Hematopoietic multipotent progenitor cell treated with erythropoietin and hydrocortisone succinate and interleukin-3 and kit ligand, for 8 days (in vitro differentiated cells): Measurements from ENCODE around the gene CENPP.

Source experiments
- DNase-seq: peaks from one replicate; pipeline ENCODE4 v3.0.0-alpha.2; 2015

CENPP gene

DNA sequence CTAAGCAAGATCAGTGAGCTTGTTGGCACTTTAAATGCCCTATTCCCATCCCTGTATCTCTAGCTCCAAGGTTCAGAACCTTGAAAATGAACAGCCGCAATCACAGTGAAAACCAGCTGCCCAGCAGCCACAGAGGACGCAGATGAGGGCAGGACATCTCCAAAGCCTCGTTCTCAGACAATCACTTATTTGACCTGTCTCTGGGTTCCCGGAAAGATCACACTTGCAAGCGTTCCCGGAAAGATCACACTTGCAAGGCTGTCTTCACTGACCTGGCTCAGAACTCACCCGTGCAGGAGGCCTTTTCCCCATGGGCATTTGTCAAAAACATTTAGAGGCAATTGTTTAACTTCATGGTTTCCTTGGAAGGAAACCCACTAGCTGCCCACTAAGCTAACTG lies 318.5 kb downstream of the CENPP start:
- no peak for DNase-seq

GRCh38 chr9:92645041-92645440 lies 319.3 kb downstream of the CENPP start:
- no peak for DNase-seq

DNA sequence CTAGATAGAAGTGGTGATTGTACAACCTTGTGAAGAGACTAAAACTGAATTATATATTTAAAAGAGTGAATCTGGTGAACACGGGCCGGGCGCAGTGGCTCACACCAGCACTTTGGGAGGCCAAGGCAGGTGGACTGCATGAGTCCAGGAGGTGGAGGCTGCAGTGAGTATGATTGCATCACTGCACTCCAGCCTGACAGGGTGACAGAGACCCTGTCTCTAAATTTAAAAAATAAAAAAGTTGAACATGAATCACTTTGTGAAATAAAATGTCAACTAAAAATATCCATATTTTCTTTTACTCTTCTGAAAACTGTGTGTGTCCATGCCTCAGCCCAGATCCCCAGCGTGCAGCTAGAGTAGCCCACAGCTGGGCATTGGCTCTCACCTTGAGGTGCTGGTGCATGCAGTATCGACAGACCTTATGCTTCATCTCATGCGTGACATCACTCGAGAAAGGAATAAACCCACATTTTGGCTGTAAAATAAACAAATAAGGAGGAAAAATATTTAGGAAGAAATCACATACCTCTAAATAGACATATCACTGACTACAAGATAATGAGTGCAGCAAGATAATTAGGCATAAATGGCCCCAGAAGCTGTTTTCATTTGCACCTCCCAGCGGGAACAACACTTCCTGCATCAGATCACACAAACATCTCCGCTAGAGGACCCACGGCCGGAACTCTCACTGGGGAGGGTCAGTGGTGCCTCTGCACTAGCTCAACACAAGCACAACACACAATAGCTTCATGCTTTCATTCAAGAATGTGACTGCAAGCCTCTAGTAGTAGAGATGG lies 322.1 kb downstream of the CENPP start:
- no peak for DNase-seq

DNA sequence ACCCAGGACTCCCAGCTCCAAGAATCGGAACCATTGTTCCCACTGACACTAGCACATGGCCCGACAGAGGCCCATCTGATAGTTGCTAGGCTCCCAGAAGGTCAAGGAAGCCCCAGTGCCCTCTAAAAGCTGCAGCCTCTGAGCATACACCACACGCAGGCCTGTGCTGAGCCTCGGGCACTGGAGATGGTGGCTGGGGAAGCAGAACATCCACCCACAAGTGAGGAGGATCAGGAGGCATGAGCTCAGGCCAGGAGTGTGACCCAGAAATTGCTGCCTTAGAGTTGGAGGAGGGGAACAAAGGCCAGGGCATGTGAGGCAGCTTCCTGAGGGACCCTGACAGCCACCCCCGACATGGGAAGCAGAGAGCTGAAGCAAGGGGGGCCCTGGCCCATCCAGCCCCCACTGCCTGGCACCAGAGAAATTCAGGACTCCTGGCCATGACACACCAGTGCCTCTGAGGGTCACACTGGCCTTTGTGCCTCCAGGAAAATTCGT lies 322.8 kb downstream of the CENPP start:
- DNase-seq: no peak

GRCh38 chr9:92649007-92649406 lies 323.3 kb downstream of the CENPP start:
- DNase-seq: no peak

DNA sequence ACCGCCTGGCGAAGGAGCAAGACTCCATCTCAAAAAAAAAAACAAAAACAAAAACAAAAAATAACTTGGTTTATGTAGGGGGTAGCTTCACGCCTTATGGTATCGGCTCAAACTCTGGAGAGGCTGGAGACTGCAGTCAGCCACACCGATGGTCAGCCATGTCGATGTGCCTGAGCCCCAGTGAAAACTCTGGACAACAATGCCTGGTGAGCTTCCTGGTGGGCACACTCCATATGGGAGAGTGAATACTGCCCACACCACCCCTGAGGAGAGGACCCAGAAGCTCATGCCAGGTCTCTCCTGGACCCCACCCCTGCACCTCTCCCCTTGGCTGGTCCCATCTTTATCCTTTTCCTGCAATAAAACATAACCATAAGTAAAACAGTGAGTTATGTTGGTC lies 324.5 kb downstream of the CENPP start:
- no peak for DNase-seq

GRCh38 chr9:92650839-92651621 lies 325.3 kb downstream of the CENPP start:
- DNase-seq: no peak

DNA sequence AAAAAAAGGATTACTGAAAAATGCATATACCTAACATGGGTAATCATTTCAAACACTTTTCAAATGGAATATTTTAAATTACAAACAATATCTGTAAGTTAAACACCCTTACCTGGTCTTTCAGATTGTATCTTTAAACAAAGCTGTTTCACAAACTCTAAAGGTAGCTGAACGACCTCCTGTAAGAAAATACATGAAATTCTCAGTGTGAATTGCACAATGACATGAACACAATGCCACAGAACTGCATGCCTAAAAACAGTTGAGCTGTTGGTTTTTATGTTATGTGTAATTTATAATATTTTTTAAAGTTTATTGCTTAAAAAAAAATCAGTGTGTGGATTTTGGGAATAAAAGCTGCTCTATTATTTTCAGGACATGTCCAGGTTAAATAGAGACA lies 326.7 kb downstream of the CENPP start:
- no peak for DNase-seq

DNA sequence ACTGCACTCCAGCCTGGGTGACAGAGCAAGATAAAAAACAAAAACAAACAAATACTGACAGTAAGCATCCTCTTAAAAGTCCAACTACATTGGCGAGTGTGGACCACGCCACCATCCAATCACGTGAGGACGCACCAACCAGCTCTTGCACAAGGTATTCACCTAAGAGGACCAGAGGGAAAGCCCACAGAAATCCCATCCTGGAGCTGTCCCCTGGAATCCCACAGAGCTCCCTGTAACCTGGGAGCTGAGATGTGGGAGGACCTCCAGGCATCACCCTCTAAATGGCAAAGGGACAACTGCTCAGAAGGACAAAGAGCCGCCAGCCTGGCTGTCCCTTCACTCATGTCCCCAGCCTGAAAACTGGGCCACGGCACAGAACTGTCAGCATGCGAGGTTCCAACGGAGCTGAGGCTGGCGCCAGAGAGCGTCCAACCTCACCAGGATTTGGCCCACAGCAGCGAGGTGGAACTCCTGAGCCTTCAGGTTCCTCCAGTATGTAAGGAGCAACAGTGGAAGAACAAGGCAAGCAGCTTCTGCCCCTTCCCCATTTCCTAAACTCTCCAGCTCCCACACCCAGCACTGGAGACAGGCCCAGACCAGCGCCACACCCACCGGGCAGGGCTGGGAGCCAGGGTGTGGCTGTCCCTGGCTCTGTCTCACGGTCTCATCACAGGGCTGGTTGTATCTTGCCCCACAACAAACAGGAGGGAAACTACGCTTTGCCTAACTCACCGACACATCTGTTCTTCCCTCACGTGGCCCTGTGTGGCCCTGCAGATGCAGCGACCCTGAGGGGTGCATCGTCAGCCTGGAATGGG lies 328.9 kb downstream of the CENPP start:
- peak; percentile 88 for DNase-seq

- no peak for DNase-seq
These were observed 329.6 kb downstream of the CENPP start for GRCh38 chr9:92655366-92655765.

- no peak for DNase-seq
These were observed 330.3 kb downstream of the CENPP start for GRCh38 chr9:92655896-92656536.

DNA sequence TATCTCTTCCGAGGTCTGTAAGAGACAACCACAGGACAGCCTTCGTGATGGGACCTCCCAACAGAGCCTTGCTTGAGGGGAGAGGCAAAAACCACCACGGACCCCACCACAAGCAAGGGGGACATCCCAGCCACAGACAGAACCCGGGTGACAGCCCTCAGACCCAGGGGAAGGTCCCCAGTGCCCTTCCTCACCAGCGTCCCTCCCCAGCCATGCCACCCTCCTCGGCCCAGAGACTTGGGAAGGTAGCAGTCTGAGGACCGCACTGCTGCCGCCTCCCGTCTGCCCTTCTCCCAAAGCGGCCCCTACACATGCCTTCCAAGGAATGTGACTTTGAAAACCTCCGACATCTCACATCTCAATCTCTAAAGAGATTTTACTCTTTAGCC lies 330.8 kb downstream of the CENPP start:
- DNase-seq: no peak

DNA sequence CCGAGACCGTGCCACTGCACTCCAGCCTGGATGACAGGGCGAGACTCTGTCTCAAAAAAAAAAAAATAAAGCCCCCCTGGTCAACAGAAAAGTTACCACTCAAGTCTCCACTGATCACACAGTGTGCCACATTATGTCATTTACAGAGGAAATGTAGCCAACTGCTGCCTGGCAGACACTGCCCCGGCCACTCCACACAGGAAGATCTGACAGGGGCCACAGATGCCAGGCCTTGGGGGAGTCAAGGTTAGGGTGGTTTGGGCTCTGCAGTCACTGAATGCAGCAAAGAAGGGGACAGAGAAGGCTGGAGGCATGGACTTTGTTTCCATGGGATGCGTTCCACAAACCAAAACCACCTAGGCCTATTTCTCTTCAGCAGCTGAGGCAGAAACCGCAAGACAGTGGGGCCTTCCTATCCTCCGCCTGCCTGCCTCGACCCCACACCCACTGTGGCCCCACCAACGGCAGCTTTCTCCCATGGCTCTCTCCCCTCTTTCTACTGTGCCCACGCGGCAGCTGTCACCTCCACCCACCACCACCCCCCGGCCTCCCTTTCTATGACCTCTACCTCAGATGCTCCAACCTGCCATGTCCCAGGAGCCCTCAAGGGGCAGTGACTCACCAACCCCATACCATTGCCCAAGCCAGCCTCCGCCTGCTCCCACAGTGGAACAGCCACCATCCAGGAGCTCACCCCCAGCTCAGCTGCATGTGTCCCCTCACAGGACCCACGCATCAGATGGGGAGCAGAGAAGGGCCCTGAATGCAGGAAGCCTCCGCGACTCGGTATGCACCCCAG lies 331.7 kb downstream of the CENPP start:
- DNase-seq: no peak

DNA sequence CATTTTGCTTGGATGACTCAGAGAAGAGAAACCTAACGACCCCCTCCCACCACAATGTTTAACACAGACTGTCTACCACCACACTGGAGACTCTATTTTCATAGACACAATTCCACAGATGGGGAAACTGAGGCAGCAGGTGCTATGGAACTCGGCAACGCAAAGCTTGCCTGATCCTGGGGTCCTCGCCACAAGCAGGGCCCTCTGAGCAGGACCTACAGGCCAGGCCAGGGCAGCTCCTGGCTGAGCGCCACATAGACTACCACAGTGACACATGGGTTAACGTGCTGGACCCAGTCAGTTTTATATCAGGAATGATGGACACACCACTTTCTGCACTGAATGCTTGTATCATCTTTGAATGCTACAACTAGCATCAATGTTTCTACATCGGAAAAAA lies 332.4 kb downstream of the CENPP start:
- DNase-seq: no peak

GRCh38 chr9:92658611-92659010 lies 332.9 kb downstream of the CENPP start:
- no peak for DNase-seq

DNA sequence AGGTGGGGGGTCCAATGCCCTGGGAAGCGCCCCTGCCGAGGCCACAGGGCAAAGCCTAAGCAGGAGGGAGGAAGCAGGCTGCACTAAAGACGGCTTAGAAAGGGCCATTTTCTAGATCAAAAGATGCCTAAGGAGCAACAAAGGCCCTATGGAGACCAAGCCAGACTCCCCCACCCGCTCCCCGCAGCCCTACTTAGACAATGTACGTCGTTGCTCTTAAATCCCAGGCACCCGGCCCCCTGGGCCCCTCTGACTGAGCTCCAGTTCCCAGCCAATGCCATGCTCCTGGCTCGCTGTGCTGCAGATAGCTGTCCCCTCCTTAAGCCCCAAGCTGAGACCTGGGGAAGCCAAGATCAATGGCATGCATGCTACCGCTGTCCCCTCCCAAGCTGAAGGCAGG lies 333.8 kb downstream of the CENPP start:
- DNase-seq: no peak

DNA sequence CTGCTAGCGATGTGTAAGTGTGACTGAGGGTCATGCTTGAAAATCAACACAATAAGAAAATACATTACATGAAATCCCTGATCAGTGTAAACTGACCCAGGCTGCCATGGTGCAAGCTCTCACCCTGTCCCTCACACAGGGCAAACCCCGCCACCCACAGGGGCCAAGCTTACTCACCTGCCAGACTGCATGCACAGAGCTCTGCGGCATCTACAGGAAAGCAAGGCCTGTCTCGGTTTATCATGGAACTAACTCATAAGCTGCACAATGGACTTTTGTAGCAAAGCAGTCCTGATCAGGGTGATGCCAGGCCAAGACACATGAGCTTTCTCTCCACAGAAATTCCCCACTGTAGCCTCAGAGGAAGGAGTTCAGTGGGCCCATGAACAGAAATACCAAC lies 334.5 kb downstream of the CENPP start:
- no peak for DNase-seq

GRCh38 chr9:92661127-92661526 lies 335.4 kb downstream of the CENPP start:
- no peak for DNase-seq

DNA sequence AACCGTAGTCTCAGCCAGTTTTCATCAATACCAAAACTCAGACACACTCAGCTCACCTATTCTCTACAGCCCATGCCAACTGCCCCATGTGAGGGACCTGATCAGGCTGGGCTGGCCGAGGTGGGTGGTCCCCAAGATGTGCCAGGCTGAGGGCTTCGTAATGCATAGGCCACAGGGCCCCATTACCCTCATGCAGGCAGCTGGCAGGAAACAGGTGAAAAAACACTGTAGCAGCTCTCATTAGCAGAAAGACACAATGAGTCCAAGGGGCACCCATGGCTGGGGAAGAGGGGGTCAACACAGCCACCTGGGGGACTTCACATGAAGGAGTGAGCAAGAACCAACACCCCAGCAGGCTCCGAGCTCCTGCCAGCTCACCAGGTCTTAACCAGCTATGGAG lies 336.0 kb downstream of the CENPP start:
- no peak for DNase-seq

- DNase-seq: no peak
These were observed 337.4 kb downstream of the CENPP start for GRCh38 chr9:92663126-92663525.

GRCh38 chr9:92663951-92664350 lies 338.2 kb downstream of the CENPP start:
- DNase-seq: no peak
